Measurements from ENCODE around the gene NLRX1.

GRCh38 chr11:119222891-119223290, 54.4 kb downstream of the NLRX1 start:
- TF ChIP-seq CTCF (IDR thresholded peaks at IDR 0.05) (no peak), POLR2AphosphoS5 (IDR thresholded peaks at IDR 0.05; ENCODE audit: low read depth, low read length) (no peak)

Data from Panc1 (cell line).